NCI-H345 (cell line): Measurements from ENCODE around the gene MTMR4.
"Not testable (repeated sequence)": the region's sequence is repeated elsewhere in the genome, so short reads cannot be mapped to it uniquely, and the experiment has no call there.

Source experiments
- DNase-seq: peaks from one replicate; lab custom pipeline; 2025; lab: John Stamatoyannopoulos, UW

MTMR4 gene

DNA sequence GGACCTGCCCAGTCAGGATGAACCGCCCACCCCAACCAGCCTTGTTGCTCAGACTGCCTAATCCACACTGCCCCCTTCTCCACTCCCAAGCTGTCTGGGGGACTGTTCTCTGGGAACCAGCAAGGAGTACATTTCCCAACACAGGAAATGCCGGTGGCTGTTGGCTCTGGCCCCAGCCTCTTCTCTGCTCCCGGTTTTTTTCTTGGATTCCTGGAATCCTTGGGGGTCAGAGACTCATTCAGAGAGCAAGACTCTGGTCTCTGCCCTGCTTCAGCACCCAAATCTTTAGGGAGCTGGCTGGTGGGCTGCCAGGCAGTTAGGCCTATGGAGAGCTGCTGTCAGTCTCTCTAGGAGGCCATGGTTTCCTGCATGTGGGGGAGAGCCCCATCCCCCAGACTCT, 10.8 kb upstream of the MTMR4 start:
- no peak for DNase-seq

DNA sequence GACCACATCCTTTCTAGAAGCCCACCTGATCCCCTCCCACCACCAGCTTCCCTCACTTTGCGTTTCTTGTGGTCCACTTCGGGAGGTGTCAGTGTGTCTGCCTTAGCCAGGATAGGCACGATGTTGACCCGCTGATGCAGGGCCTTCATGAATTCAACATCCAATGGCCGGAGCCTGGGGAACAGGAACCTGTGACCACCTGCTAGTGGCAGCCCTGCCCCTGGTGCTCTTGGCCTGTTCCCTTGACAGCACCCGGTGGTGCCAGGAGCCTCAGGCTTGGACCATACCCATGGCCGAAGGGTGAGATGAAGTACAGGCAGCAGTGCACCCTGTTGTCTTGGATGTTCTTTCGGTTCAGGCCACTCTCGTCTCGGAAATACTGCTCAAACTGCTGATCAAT, 7.2 kb upstream of the MTMR4 start:
- DNase-seq, result no peak

DNA sequence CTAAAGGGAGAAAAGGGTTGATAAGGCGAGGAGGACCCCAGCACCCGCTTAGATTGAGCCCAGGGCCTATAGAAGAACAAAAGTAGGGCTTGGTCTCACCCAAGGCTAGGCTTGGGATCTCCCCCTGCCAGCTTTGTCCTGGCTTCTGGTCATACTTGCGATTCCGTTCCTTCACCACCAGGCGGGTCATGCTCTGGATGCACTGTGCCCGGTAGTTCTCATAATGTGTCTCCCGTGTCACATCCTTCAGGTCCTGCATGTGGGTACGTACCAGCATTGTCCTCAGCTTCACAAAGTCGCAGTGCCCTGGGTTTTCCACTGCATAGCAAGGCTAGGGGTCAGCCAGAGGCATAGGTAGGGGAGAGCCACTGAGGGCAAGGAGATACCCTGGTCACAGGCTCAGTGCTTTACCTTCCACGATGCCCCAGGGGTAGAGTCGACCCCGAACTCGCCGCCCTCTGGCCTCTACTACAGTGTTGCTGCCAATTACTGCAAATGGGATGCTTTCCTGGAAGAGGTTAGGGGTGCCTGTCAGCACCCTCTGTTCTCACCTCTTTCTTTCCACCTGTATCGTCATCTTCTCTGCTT, 6.5 kb upstream of the MTMR4 start:
- DNase-seq, result no peak

DNA sequence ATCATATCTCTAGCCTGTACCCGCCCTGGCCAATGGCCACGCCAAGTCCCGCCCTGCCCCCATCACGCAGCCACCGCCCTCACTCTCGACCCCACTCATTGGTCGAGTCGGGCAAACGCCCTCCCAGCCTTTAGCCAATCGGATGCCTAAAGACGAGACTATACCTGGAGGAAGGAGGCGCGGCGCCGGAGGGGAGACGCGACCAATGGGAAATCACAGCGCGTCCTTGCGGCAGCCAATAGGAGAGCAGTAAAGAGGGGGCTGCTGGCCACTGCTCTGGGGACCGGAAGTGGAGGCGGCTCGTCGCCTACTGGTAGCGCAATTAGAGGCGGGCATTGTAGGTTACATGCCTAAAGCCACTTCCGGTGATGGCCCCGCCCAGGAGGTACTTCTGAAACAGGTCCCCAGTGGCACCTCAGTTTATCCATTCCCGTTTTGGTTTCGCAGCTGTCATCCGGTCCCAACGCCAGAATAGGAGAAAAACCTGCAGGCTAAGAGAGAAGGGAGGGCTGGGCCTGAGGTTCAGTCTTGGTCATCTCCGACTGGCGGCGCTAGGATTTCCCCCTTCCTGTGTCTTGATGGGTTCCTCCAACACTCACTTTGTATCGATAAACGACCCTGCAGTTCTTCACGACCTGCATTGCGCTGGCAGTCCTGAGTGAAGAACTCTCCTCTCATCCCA, 3.6 kb upstream of the MTMR4 start:
- DNase-seq, result peak; percentile 100

DNA sequence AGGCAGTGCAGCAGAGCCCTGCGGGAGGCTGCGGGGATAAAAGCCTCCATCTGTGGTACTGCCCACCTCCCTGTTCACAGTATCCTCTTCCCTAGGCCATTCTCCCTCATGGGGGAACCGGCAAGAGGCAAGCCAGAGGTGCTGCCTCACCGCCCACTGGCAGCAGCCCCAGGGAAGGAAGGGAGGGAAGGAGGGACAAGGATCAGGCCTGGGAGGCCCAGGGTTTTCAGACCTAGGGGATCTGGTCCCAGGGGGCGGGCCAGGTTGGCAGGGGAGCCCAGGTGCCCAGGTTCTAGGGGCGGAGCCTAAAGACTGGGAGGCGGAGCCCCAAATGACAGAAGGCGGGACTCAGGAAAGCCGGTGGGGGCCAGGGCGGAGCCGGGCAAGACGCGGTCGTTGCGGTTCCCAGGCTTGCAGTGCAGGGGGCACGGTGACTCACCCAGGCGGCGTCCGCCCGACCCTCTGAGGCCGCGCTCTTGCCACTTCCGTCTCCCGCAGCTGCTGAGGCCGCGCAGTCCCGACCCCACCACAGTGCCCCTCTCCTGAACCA, 3.0 kb upstream of the MTMR4 start:
- DNase-seq, result no peak

DNA sequence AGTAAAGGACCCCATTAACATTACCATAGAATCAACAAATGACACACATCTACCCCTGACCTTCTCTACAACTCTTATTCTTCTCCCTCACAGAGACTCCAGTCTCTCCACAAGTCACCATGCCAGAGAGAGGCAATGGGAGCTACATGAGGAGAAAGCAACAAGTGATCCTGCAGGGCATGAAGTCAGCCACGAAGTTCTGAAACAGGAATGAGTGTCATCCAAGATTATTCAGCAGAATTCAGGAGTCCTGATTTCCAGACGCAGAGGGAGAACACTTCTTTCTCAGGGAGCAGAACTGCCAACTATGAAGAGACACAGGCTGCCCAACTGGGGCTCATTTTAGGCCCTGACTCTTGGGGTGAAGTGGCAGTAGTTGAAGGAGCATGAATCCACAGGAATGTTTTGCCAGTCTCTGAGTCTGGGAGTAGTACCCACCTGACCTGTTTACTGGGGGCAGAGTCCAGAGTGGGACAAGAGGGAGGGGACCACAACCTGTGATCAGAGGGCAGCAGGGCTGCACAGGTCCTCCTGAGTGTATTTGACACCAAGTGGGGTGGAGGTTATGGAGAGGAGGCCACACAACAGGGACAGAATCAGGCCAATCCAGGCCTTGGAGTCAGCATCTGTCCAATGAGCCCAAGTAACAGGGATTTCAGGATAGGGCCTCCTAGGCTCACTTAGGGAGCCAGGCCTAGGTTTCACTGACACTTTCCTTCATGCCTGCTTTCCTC, 2.4 kb upstream of the MTMR4 start:
- DNase-seq, result no peak

DNA sequence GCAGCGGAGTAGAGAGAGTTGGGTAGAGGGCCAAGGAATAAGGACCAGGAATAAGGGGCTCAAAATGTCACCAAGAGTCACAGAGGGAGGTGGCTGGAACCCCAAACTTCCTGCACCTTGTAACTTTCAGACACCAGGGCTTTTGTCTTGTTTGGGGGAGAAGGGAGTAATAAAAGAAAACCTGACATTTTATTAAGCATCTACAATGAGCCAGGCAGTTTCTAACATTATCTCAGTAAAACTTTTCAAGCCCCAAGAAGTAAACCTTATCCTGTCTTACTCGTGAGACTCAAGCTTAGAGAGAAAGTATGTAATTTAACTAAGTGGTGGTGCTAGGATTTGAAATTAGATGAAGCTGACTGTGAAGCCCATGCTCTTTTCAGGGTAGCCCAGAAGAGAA, 848 bp upstream of the MTMR4 start:
- no peak for DNase-seq

DNA sequence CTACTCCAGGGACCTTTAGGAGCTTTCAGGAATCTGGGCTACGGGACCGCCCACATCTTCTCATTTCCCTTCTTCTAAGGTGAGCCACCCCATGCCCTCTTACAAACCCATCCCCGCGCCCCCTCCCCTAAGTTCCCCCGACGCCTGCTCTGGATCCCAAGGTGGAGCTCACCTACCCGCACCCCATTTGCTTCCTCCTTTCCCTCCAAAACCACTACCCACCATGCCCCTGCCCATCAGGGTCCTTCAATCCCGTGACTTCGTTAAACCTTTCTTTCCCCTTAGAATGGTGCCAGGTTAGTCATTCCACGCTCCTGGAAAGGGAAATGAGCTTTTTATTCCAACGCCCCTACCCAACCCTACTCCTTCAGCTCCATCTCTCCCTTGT, 326 bp upstream of the MTMR4 start:
- no peak for DNase-seq

DNA sequence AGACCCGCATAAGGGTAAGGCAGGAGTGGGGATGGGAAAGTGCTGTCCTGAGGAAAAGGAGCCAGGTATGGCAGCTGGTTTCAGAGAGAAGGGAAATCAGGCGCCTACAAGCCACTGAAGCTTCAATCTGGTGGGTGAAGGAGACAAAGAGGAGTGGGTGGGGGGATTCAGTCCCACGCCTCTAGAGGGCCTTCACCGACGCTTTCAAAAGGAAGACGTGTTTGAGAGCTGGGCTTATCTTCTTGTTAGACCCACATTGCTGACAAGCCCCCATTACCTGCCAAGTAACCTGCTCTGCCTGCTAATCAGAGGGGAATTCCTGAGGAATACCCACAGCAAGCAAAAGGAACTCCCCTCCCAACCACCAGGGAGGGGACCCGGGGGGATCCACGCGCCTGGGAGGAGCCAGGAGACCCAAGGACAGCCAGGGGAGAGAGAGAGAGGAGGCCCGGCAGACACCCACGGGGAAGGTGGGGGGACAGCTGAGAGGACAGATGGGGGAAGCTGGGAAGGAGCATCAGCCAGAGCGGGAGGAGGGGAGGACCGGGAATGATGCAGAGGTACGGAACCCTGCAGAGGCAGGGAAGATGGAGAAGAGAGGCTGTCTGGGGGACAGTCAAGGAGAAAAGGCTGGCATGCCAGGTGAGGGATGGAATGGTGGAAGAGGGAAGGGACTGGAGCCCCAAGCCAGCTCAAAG, 1.0 kb downstream of the MTMR4 start:
- DNase-seq, result no peak

DNA sequence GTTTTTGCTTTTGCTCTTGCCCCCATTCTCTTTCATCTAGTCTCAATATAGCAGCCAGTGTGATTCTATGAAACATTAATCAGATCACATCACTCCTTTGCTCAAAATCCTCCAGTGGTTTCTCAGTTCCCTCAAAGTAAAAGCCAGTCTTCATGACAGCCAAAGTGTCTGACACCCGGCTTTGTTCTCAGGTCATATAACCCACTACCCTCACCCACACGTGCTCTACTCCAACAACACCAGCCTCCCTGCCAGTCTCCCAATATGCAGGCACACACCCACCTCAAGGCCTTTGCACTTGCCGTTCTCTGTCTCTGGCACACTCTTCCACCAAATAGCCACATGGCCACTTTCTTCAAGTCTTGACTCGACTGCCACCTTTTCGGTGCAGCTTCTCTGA, 4.4 kb downstream of the MTMR4 start:
- no peak for DNase-seq

DNA sequence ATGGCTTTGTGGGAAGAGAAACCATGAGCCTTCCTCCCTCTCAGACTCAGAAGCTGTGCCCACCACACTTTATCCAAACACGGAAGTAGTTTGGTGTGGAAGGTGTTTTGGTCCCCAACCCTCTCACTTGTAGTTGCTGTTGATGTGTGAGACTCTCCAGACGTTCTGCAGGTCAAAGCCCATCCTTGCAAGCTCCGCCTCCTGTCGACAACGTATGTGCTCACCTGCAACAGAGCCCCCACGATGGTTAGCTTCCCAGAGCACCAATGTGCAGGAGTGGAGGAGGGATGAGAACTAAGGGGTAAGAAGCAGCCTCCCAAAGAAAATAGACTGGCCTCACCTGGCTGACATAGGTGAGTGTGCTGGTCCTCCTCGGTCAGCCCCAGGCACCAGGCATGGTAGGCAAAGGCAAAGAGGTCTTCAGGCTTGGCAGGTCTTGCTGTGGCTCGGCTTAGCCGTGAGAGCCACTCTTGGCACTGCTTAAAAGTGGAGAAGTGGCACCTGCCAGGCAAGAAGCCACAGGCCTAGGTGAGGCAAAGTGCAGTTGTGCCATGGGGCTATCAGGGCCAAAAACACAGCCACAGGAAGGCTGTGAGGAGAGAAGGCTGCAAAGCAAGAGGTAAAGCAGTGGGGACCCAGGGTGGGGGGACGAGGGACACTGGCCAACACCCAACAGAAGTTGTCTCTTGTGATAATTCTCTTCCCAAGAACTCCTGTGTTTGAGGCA, 5.9 kb downstream of the MTMR4 start:
- no peak for DNase-seq

DNA sequence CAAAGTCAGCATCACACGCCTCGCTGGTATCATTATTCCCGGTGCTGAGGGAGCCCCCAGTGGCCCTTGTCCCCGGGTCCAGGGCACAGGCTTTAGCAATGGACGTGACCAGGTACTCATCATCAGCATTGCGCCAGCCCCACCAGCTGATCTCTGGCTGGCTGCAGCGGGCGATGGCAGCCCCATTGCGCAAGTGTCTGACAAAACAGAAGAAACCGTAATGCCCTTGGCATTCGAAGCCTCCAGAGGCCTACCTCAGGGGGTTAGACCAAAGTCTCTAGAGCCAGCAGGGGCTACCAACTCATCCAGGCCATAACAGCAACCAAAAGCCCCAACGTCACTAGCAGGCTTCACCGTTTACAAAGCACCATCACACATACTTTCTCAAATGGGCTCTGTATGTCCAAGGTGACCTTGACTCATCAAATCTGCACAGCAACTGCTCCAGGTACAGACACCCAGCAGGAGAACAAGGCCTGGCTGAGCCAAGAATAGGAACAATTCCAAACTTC, 7.3 kb downstream of the MTMR4 start:
- no peak for DNase-seq

DNA sequence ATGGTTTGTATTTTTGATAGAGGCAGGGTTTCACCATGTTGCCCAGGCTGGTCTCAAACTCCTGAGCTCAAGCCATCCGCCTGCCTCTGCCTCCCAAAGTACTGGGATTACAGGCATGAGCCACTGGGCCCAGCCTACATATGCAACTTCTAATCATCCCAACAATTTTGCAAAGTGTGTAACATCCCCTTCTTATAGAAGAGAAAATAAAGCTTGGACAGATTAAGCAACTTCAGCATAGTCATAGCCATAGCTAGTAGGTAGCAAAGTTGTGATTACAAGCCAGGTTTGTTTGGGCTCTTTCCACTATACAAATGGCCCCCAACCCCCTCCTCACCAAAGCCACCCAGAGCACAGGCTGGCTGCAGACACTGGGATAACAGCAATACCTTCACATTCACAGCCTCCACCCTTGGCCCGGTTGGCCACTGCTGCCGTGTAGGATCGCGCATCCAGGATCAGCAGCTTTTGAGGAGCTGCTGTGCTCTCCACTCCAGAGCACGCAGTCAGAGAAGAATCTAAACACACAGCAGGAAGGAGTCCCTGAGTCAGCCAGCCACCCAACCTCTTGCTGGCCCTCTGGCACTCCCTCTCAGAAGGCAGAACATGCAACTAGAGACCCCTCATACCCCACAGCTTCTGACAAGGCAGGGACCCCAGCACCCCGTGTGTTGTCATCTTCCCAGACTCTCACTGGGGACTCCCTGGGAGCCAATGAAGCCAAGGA, 7.9 kb downstream of the MTMR4 start:
- DNase-seq, result no peak

DNA sequence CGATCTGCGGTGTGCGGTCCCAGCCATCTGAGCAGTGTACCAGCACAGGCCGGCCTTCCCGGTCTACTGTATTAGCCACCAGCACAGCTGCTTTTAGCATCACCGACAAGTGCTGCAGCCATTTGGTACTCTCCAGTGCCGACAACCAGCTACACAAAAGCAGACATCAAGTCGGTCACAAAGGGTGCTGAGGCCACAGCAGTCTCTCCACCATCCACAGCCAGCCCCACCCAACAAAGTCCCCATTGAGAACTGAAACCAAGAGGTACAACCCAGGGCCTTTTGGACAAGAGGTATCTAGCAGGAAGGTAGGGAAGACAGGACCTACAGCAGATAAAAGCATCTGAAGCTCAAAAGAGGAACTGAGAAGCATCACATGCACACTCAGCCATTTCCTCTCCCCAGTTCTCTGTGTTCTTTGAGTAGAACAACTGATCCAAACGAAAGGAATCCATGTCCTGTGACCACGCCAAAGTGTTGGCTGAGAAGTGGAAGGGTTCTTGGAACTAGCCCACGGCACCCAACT, 9.5 kb downstream of the MTMR4 start:
- no peak for DNase-seq

DNA sequence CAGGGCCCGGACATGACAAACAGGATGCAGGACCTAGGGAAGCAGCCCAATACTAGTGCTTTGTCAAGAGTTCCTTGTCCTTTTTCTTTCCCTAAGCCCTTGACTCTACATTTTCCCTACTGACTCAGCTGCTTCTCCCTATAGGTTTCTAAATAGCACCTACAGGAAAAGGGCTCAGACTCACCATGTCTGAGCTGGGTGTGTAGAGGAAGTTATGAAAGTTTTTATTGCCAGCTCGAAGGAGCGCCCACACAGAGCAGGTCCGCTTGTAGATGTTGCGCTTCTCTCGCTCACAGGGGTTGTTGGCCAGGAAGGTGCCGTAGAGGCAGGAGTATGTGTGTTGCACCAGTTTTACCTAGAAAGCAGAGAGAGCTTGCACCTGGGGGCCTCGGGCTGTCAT, 10.6 kb downstream of the MTMR4 start:
- no peak for DNase-seq

DNA sequence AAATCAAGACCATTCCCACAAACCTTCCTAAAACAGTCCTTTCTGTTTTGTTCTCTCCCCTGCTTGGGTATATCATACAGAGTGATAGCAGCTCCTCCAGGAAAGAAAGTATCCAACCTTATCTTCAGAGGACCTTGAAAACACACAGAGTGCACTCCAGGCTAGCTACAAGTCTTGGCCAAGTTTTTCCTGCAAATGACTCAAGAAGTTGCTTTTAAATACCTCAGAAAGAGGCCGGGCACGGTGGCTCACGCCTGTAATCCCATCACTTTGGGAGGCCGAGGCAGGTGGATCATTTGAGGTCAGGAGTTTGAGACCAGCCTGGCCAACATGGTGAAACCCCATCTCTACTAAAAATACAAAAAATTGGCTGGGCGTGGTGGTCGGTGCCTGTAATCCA, 11.3 kb downstream of the MTMR4 start:
- DNase-seq, result not testable (repeated sequence)

DNA sequence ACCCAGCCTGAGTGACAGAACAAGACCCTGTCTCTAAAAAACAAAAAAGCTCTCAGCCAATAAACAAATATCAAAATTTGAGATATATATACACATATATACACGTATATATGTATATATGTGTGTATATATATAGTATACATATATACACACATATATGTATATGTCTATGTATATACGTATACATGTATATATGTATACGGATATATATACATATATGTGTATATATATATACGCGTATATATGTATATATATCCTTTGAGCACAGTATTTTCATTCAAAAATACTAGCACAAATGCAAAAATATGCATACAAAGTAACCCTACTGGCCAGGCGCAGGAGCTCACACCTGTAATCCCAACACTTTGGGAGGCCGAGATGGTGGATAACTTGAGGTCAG, 13.0 kb downstream of the MTMR4 start:
- no peak for DNase-seq

DNA sequence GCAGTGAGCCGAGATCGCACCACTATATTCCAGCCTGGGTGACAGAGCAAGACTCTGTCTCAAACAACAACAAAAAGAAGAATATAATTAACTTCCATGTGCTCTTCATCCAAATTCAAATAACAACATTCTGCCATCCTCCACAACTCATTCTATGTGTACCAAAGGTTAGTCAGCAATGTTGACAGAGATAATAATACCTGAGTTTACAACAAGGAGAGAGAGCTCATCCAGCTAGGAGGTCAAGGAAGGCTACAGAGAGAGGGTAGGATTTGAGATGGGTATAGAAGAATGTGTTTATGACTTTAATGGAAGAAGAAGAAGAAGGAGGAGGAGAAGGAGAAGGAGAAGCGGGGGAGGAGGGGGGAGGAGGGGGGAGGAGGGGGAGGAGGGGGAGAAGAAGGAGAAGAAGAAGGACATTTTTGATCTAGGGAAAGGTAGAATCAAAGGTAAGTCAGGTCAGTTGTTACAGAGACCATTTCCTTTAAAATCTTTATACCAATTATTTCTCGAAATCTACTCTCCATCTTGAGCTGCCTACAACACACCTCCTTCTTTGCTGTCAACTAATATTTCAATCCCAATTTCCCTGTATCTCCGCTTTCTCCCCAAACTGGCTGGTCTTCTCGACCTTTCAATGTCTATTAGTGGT, 16.1 kb downstream of the MTMR4 start:
- DNase-seq, result no peak

DNA sequence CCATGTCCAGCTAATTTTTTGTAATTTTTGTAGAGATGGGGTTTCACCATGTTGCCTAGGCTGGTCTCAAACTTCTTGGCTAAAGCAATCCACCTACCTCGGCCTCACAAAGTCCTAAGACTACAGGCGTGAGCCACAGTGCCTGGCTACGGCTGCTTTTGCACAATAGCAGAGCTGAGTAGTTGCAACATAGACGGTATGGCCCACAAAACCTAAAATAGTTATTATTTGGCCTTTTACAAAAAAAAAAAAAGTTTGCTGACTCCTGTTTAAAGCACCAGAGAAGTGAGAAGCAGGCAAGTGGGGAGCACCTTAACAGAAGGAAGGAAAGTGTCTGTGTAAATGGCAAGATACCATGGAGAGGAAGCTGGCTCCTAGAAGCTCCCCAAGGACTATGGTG, 20.9 kb downstream of the MTMR4 start:
- no peak for DNase-seq
